Spleen (tissue), 7 donors: ENCODE results near the gene SLAMF9.

Experiments used
- POLR2A ChIP-seq, 3 donors: fragments of 450-650 bp; IDR thresholded peaks; one replicate each; pipeline ENCODE4 v1.5.1; 2017; ENCODE audit warnings: antibody characterized with exemption in 3 of 3, mild to moderate bottlenecking in 1 of 3
- POLR2AphosphoS5 ChIP-seq, 3 donors: sonication (generic); formaldehyde crosslinking; IDR thresholded peaks; one replicate each; pipeline ENCODE4 v1.5.1; 2017; ENCODE audit warnings: antibody characterized with exemption in 3 of 3
- TF ChIP-seq, protein P1 (sequence below), 11 experiments: fragments of 200-600 bp in 7 of 11; fragments of 450-650 bp in 4 of 11; sonication (generic) in 4 of 11; IDR thresholded peaks in 8 of 11; conservative IDR thresholded peaks in 3 of 11; 1 replicate in 7 of 11; 2 replicates in 4 of 11; pipeline versions ENCODE4 v1.4.0 to v1.8.0; 2016 to 2021; ENCODE audit warnings: antibody characterized with exemption in 11 of 11, inconsistent platforms in 4 of 11, mild to moderate bottlenecking in 1 of 11
- donor health status: DM: no; HTN: no; CAD: no; lungs with moderate emphysema.
- donor health status: DM: no; HTN: no; CAD: no.
- donor health status: DM: no; HTN: no; CAD: no.

DNA sequence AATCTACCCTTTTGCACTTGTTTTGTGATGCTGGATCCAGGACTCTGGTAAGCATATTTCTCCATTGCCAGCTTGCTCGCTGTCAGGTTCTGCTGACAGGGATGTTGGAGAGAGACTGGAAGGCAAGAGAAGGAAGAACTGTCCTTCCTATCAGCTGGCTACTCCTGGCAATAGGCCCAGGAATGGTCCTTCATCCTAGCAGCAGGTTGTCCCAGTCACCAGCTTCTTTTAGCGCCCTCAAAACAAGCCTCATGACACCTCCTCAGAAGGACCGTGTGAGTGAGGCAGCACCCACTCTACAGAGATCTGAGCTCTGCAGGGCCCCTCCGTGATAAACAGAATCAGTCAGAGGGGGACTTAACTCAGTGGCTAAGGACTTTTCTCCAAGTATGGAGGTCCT, 33.1 kb upstream of the SLAMF9 start:
- TF ChIP-seq POLR2A (IDR thresholded peaks at IDR 0.05) (no peak), POLR2AphosphoS5 (IDR thresholded peaks at IDR 0.05) (no peak)
- TF ChIP-seq, protein P1, sequence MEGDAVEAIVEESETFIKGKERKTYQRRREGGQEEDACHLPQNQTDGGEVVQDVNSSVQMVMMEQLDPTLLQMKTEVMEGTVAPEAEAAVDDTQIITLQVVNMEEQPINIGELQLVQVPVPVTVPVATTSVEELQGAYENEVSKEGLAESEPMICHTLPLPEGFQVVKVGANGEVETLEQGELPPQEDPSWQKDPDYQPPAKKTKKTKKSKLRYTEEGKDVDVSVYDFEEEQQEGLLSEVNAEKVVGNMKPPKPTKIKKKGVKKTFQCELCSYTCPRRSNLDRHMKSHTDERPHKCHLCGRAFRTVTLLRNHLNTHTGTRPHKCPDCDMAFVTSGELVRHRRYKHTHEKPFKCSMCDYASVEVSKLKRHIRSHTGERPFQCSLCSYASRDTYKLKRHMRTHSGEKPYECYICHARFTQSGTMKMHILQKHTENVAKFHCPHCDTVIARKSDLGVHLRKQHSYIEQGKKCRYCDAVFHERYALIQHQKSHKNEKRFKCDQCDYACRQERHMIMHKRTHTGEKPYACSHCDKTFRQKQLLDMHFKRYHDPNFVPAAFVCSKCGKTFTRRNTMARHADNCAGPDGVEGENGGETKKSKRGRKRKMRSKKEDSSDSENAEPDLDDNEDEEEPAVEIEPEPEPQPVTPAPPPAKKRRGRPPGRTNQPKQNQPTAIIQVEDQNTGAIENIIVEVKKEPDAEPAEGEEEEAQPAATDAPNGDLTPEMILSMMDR (IDR thresholded peaks at IDR 0.05 in 8 of 11, conservative IDR thresholded peaks at IDR 0.05 in 3 of 11): no peak
